ENCODE measurements around the gene LAIR1.

Gene LAIR1

DNA sequence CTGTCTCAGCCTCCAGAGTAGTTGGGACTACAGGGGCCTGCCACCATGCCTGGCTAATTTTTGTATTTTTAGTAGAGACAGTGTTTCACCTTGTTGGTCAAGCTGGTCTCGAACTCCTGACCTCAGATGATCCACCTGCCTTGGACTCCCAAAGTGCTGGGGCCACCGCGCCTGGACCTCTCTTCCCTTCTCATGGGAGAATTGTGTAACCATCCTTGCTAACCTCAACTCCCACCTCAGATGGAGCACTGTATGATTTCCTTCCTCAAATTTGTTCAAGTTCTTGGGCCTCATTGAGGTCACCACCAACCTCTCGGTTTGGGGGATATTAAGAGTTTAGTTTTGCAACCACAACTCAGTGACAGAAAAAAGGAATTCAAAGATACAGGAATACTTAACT, 62.5 kb downstream of the LAIR1 start:
- no peak for TF ChIP-seq FOXM1 (IDR thresholded peaks at IDR 0.05; ENCODE audit: borderline replicate concordance)
- no peak for TF ChIP-seq L3MBTL2 (conservative IDR thresholded peaks at IDR 0.05)
- TF ChIP-seq HDGF (IDR thresholded peaks at IDR 0.05; ENCODE audit: borderline replicate concordance): no peak
- TF ChIP-seq SUZ12 (IDR thresholded peaks at IDR 0.05): no peak
- TF ChIP-seq CTBP1 (IDR thresholded peaks at IDR 0.05; ENCODE audit: borderline replicate concordance): no peak
- no peak for TF ChIP-seq ARNT (IDR thresholded peaks at IDR 0.05)
- no peak for TF ChIP-seq FOXK2 (IDR thresholded peaks at IDR 0.05)
- TF ChIP-seq, protein P1, sequence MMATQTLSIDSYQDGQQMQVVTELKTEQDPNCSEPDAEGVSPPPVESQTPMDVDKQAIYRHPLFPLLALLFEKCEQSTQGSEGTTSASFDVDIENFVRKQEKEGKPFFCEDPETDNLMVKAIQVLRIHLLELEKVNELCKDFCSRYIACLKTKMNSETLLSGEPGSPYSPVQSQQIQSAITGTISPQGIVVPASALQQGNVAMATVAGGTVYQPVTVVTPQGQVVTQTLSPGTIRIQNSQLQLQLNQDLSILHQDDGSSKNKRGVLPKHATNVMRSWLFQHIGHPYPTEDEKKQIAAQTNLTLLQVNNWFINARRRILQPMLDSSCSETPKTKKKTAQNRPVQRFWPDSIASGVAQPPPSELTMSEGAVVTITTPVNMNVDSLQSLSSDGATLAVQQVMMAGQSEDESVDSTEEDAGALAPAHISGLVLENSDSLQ (IDR thresholded peaks at IDR 0.05): no peak
- no peak for TF ChIP-seq TARDBP (IDR thresholded peaks at IDR 0.05)
- TF ChIP-seq ELF4 (IDR thresholded peaks at IDR 0.05): no peak
- TF ChIP-seq ZNF384 (IDR thresholded peaks at IDR 0.05): no peak
- no peak for TF ChIP-seq LEF1 (IDR thresholded peaks at IDR 0.05; ENCODE audit: borderline replicate concordance)
- TF ChIP-seq BHLHE40 (IDR thresholded peaks at IDR 0.05; ENCODE audit: borderline replicate concordance): no peak
- no peak for TF ChIP-seq NFRKB (IDR thresholded peaks at IDR 0.05)
- TF ChIP-seq FOXA1 (IDR thresholded peaks at IDR 0.05): no peak
- ChIA-PET CTCF (interaction anchor here (0.8 kb wide), 1 partner anchor 146 kb away, joined by 6 read pairs; no protein-coding TSS in a partner anchor), POLR2A (no interaction called here)
- DNase-seq (ENCODE audit: extremely low spot score): no peak
